ENCODE measurements around the gene CACNB4. TPM values are rescaled to one million over a fixed set of nuclear protein-coding genes. Genes with fewer than 3 reads are reported as not detected.

Gene CACNB4
- total RNA-seq, 1 experiment from 2014 or later, result not detected

- intact Hi-C loops (cut with micrococcal nuclease), result no loop called here
- CTCF ChIA-PET, result no interaction called here
- TF ChIP-seq EZH2phosphoT487 (IDR thresholded peaks at IDR 0.05; ENCODE audit: borderline replicate concordance, low read length), result no peak
- no peak for TF ChIP-seq EZH2 (IDR thresholded peaks at IDR 0.05; ENCODE audit: low read length, unreplicated experiment)
- no peak for TF ChIP-seq CTCF (conservative IDR thresholded peaks at IDR 0.05; ENCODE audit: low read depth, low read length)
Observed at GRCh38 chr2:152122161-152122560, 23.3 kb upstream of the CACNB4 start.

GRCh38 chr2:152120430-152120829, 21.6 kb upstream of the CACNB4 start:
- no peaks in the 10 kb centered on the region for H3K27me3 ChIP-seq (ENCODE audit: low read length)
- H3K36me3 ChIP-seq (ENCODE audit: low read depth, low read length), result peaks cover 4% of the 10 kb centered on the region; the same call in 1 of the 2 replicates
- no peaks in the 10 kb centered on the region for H3K9me2 ChIP-seq (replicated peaks; ENCODE audit: low read length)
- no peaks in the 10 kb centered on the region for H3F3A ChIP-seq (ENCODE audit: low read length, unreplicated experiment)
- no peaks in the 10 kb centered on the region for H4K20me1 ChIP-seq (ENCODE audit: low read length)
- no peaks in the 10 kb centered on the region for H3K9me3 ChIP-seq (ENCODE audit: low read length)
- no peak overlapping the region for H3K4me3 ChIP-seq (ENCODE audit: low read length)
- no peaks in the 10 kb centered on the region for H3K79me2 ChIP-seq (ENCODE audit: low read length)
- no peak for ATAC-seq
- no peak overlapping the region for H3K27ac ChIP-seq (ENCODE audit: low read length)
- intact Hi-C loops (cut with micrococcal nuclease), result no loop called here
- H3K4me1 ChIP-seq (ENCODE audit: insufficient read depth, low read length), result no peaks in the 10 kb centered on the region
- no peak overlapping the region for H2AFZ ChIP-seq (ENCODE audit: low read length)
- BruUV-seq (replicated peaks), result no TSS peak
- TF ChIP-seq EZH2 (IDR thresholded peaks at IDR 0.05; ENCODE audit: low read length, unreplicated experiment) (no peak), CTCF (conservative IDR thresholded peaks at IDR 0.05; ENCODE audit: low read depth, low read length) (no peak), EZH2phosphoT487 (IDR thresholded peaks at IDR 0.05; ENCODE audit: borderline replicate concordance, low read length) (no peak)
- no peak for DNase-seq
- no peak overlapping the region for H3K4me2 ChIP-seq (ENCODE audit: low read length)
- CTCF ChIA-PET, result no interaction called here
- POLR2A ChIA-PET (ENCODE audit: unreplicated experiment), result no interaction called here
- H3K9ac ChIP-seq (ENCODE audit: low read length), result no peak overlapping the region

More at GRCh38 chr2:152122161-152122560, 23.3 kb upstream of the CACNB4 start:
- DNase-seq, result no peak
- H3K9me3 ChIP-seq (ENCODE audit: low read length), result no peaks in the 10 kb centered on the region
- H3K9ac ChIP-seq (ENCODE audit: low read length), result no peak overlapping the region
- H3K4me2 ChIP-seq (ENCODE audit: low read length), result no peak overlapping the region
- no peaks in the 10 kb centered on the region for H3F3A ChIP-seq (ENCODE audit: low read length, unreplicated experiment)
- no peak overlapping the region for H3K27ac ChIP-seq (ENCODE audit: low read length)
- no peaks in the 10 kb centered on the region for H3K27me3 ChIP-seq (ENCODE audit: low read length)
- no peak for ATAC-seq
- H3K4me1 ChIP-seq (ENCODE audit: insufficient read depth, low read length), result no peaks in the 10 kb centered on the region
- POLR2A ChIA-PET (ENCODE audit: unreplicated experiment), result no interaction called here
- H3K4me3 ChIP-seq (ENCODE audit: low read length), result no peak overlapping the region
- H4K20me1 ChIP-seq (ENCODE audit: low read length), result no peaks in the 10 kb centered on the region
- peaks cover 4% of the 10 kb centered on the region; the same call in 1 of the 2 replicates for H3K36me3 ChIP-seq (ENCODE audit: low read depth, low read length)
- H3K79me2 ChIP-seq (ENCODE audit: low read length), result no peaks in the 10 kb centered on the region
- no peaks in the 10 kb centered on the region for H3K9me2 ChIP-seq (replicated peaks; ENCODE audit: low read length)
- no TSS peak for BruUV-seq (replicated peaks)
- no peak overlapping the region for H2AFZ ChIP-seq (ENCODE audit: low read length)

DNA sequence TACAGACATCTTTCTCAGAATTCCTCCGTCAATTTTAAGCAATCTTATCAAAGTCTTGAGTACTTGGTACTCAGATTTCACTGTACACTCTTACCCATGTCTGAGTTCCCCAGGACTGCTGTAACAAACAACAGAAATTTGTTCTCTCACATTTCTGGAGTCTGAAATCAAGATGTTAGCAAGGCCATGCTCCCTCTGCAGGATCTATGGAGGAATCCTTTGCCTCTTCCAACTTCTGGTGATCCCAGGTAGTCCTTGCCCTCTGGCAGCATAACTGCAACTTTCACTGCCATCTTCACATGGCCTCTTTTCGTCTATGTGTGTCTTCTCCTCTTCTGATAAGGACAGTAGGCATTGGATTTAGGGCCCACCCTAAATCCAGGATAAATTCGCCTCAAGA, 17.1 kb upstream of the CACNB4 start:
- ChIA-PET POLR2A (ENCODE audit: unreplicated experiment) (no interaction called here), CTCF (no interaction called here)
- Histone ChIP-seq H3K27ac (ENCODE audit: low read length) (no peak overlapping the region), H3K4me3 (ENCODE audit: low read length) (no peak overlapping the region), H3K36me3 (ENCODE audit: low read depth, low read length) (peaks cover 4% of the 10 kb centered on the region; the same call in 1 of the 2 replicates), H2AFZ (ENCODE audit: low read length) (no peak overlapping the region), H3K27me3 (ENCODE audit: low read length) (no peaks in the 10 kb centered on the region), H3K79me2 (ENCODE audit: low read length) (no peaks in the 10 kb centered on the region), H3K4me1 (ENCODE audit: insufficient read depth, low read length) (no peaks in the 10 kb centered on the region), H3K9me2 (replicated peaks; ENCODE audit: low read length) (no peaks in the 10 kb centered on the region), H3K9ac (ENCODE audit: low read length) (no peak overlapping the region), H3K9me3 (ENCODE audit: low read length) (no peaks in the 10 kb centered on the region), H3F3A (ENCODE audit: low read length, unreplicated experiment) (no peaks in the 10 kb centered on the region), H4K20me1 (ENCODE audit: low read length) (no peaks in the 10 kb centered on the region), H3K4me2 (ENCODE audit: low read length) (no peak overlapping the region)
- ATAC-seq (peak; percentile 33), DNase-seq (peak; percentile 17)
- TF ChIP-seq EZH2phosphoT487 (IDR thresholded peaks at IDR 0.05; ENCODE audit: borderline replicate concordance, low read length), result no peak
- peak; percentile 38; the same call in 1 of the 2 replicates for TF ChIP-seq CTCF (conservative IDR thresholded peaks at IDR 0.05; ENCODE audit: low read depth, low read length)
- no TSS peak for BruUV-seq (replicated peaks)
- intact Hi-C loops (cut with micrococcal nuclease), result loop anchor here (1.0 kb wide), 1 partner anchor 79 kb away; no protein-coding TSS in a partner anchor

Measured in PC-3 (cell line).